Liver (tissue), 9 donors: ENCODE measurements around the gene SYNJ2. TPM values are rescaled to one million over a fixed set of nuclear protein-coding genes. Genes with fewer than 3 reads are reported as not detected.

Experiments
- DNase-seq: peaks from one replicate; pipeline ENCODE4 v3.0.0-alpha.2; 2017; ENCODE audit warnings: low spot score
- H3K27ac ChIP-seq, 2 donors: one replicate each; pipeline ENCODE4 v1.7.0; 2013; ENCODE audit warnings: inconsistent platforms in 2 of 2, low read length in 2 of 2, control low read depth in 1 of 2, low read depth in 1 of 2, mild to moderate bottlenecking in 1 of 2
- H3K27me3 ChIP-seq, 4 donors: one replicate each; pipeline versions ENCODE4 v1.6.1 to v1.7.0; 2013; ENCODE audit warnings: low read length in 3 of 4, inconsistent platforms in 1 of 4, mild to moderate bottlenecking in 1 of 4, moderate library complexity in 1 of 4; ENCODE audit not compliant: control insufficient read depth in 4 of 4, insufficient read depth in 4 of 4
- H3K36me3 ChIP-seq, 4 donors: one replicate each; pipeline versions ENCODE4 v1.6.1 to v1.7.0; 2013; ENCODE audit warnings: low read length in 3 of 4, mild to moderate bottlenecking in 3 of 4, low read depth in 1 of 4, moderate library complexity in 1 of 4; ENCODE audit not compliant: control insufficient read depth in 4 of 4, insufficient read depth in 3 of 4
- H3K4me1 ChIP-seq, 4 donors: one replicate each; pipeline versions ENCODE4 v1.6.1 to v1.7.0; 2013; ENCODE audit warnings: low read length in 3 of 4, mild to moderate bottlenecking in 3 of 4, moderate library complexity in 1 of 4; ENCODE audit not compliant: control insufficient read depth in 4 of 4, insufficient read depth in 4 of 4
- H3K4me3 ChIP-seq, 3 donors: one replicate each; pipeline versions ENCODE4 v1.6.1 to v1.7.0; 2013; ENCODE audit warnings: low read length in 3 of 3, control low read depth in 1 of 3, low read depth in 1 of 3, mild to moderate bottlenecking in 1 of 3
- H3K9ac ChIP-seq, 2 donors: one replicate each; pipeline ENCODE4 v1.7.0; 2013; ENCODE audit warnings: low read length in 2 of 2, mild to moderate bottlenecking in 2 of 2, moderate library complexity in 2 of 2, control low read depth in 1 of 2, low read depth in 1 of 2
- H3K9me3 ChIP-seq, 4 donors: one replicate each; pipeline versions ENCODE4 v1.6.1 to v1.7.0; 2013; ENCODE audit warnings: low read length in 3 of 4; ENCODE audit not compliant: control insufficient read depth in 4 of 4
- EGR1 ChIP-seq, 2 donors: IDR thresholded peaks; 2 replicates each; pipeline ENCODE4 v1.6.1; 2016 to 2018; ENCODE audit warnings: antibody characterized with exemption in 2 of 2, low read depth in 2 of 2
- FOXA1 ChIP-seq: IDR thresholded peaks from 2 replicates; pipeline ENCODE4 v1.6.1; 2016; ENCODE audit warnings: antibody characterized with exemption
- FOXA2 ChIP-seq: IDR thresholded peaks from 2 replicates; pipeline ENCODE4 v1.6.1; 2016; ENCODE audit warnings: antibody characterized with exemption
- GABPA ChIP-seq, 2 donors: IDR thresholded peaks in 1 of 2; conservative IDR thresholded peaks in 1 of 2; 2 replicates each; pipeline ENCODE4 v1.6.1; 2016; ENCODE audit warnings: antibody characterized with exemption in 2 of 2, mild to moderate bottlenecking in 1 of 2, moderate library complexity in 1 of 2
- HNF4G ChIP-seq: IDR thresholded peaks from 2 replicates; pipeline ENCODE4 v1.6.1; 2016; ENCODE audit warnings: antibody characterized with exemption
- JUND ChIP-seq, 2 donors: IDR thresholded peaks; 2 replicates each; pipeline ENCODE4 v1.6.1; 2016; ENCODE audit warnings: antibody characterized with exemption in 2 of 2
- NR2F2 ChIP-seq: IDR thresholded peaks from 2 replicates; pipeline ENCODE4 v1.6.1; 2016; ENCODE audit warnings: antibody characterized with exemption
- RAD21 ChIP-seq, 2 donors: IDR thresholded peaks; 2 replicates each; pipeline ENCODE4 v1.6.1; 2016; ENCODE audit warnings: antibody characterized with exemption in 2 of 2, mild to moderate bottlenecking in 2 of 2
- RXRA ChIP-seq, 2 donors: IDR thresholded peaks; 2 replicates each; pipeline ENCODE4 v1.6.1; 2017 to 2018; ENCODE audit warnings: antibody characterized with exemption in 2 of 2, mild to moderate bottlenecking in 1 of 2
- SP1 ChIP-seq: IDR thresholded peaks from 2 replicates; pipeline ENCODE4 v1.6.1; 2018; ENCODE audit warnings: antibody characterized with exemption, mild to moderate bottlenecking
- YY1 ChIP-seq: IDR thresholded peaks from 2 replicates; pipeline ENCODE4 v1.6.1; 2016; ENCODE audit warnings: antibody characterized with exemption, mild to moderate bottlenecking
- WGBS: extraction: QIAGEN DNeasy Blood & Tissue Kit; methylation state at CpG from one replicate; pipeline ENCODE4 v1.1.7; 2013; 5-methylcytosine and 5-hydroxymethylcytosine counted together
- polyA plus RNA-seq, 2 donors: library from polyadenylated mRNA; stranded (reverse) in 1 of 2; unstranded in 1 of 2; fragments of 200-250 nt in 1 of 2; fragments of >200 nt in 1 of 2; fragmentation: Nextera tagmentation in 1 of 2; extraction: Ambion mirVana in 1 of 2; gene quantifications; one replicate each; pipeline versions ENCODE4 v1.2.1 to v1.2.3, GENCODE V29; 2013 to 2015
- total RNA-seq, 2 donors: library from RNA; depleted of rRNA; stranded (reverse); fragments of >200 nt; gene quantifications; one replicate each; pipeline ENCODE4 v1.2.3, GENCODE V29; 2014
- TF ChIP-seq, protein P1 (sequence below): IDR thresholded peaks from 2 replicates; pipeline ENCODE4 v1.6.1; 2016; ENCODE audit warnings: antibody characterized with exemption
- TF ChIP-seq, protein P2 (sequence below): fragments of 150-350 bp; IDR thresholded peaks from 2 replicates; pipeline ENCODE4 v1.5.1; 2017; ENCODE audit warnings: improper control_type of control experiment, low read depth, low read length; ENCODE audit not compliant: missing input control
- TF ChIP-seq, protein P3 (sequence below): IDR thresholded peaks from 2 replicates; pipeline ENCODE4 v1.6.1; 2016; ENCODE audit warnings: antibody characterized with exemption, mild to moderate bottlenecking
- TF ChIP-seq, protein P4 (sequence below): IDR thresholded peaks from 2 replicates; pipeline ENCODE4 v1.6.1; 2016; ENCODE audit warnings: antibody characterized with exemption
- donor health status: healthy.
- donor health status: healthy.
- donor health status: healthy.
- donor health status: healthy.
- donor health status: healthy.

Gene SYNJ2
- total and polyA plus RNA-seq, 4 donors: 2.4 to 8.9 (median 3.2) TPM

DNA sequence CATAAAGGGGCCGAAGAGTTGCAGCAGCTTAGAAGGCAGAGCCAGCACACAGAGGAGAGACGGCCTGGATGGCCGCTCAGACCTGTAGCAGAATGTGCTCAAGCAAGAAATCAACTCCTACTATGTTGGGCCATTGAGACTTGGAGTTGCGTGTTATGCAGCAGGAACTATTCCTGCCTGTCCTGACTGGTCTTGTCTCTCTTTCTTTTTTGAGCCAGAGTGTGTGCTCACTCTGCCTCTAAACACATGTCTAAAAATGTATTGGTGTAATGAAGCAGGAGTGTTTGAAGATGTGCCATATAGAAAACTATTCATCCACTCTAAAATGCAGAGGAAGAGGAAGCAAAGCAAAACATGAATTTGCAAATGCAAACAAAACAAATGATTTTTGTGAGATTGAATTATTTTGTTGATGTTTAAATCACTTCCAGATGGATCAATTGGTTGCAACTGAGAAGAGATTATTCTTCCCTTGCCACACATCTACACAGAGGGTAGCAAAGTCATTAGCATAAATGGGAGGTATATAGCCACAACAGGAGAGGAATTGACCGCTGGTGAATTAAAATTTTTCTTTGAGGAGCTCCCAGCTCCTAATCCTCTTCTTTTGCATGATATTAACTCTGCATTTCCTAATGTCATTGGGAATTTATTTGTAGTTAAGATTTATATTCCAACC, 20.4 kb upstream of the SYNJ2 start:
- no peak overlapping the region for H3K27ac ChIP-seq
- DNase-seq: no peak
- H3K9ac ChIP-seq: no peak overlapping the region
- H3K36me3 ChIP-seq: no peaks in the 10 kb centered on the region
- H3K9me3 ChIP-seq: peaks cover 2 to 8% (median 4%) of the 10 kb centered on the region in 4 donors
- 95% methylated on average over 5 of the region's 5 CpGs for WGBS
- TF ChIP-seq NR2F2 (no peak), RXRA (IDR thresholded peaks at IDR 0.05) (no peak), FOXA2 (no peak), GABPA (IDR thresholded peaks at IDR 0.05 in 1 of 2, conservative IDR thresholded peaks at IDR 0.05 in 1 of 2) (no peak), SP1 (no peak), YY1 (no peak), FOXA1 (no peak), JUND (IDR thresholded peaks at IDR 0.05) (no peak), EGR1 (IDR thresholded peaks at IDR 0.05; ENCODE audit: low read depth in 2 of 2) (no peak), HNF4G (no peak), RAD21 (IDR thresholded peaks at IDR 0.05) (no peak)
- TF ChIP-seq, protein P1, sequence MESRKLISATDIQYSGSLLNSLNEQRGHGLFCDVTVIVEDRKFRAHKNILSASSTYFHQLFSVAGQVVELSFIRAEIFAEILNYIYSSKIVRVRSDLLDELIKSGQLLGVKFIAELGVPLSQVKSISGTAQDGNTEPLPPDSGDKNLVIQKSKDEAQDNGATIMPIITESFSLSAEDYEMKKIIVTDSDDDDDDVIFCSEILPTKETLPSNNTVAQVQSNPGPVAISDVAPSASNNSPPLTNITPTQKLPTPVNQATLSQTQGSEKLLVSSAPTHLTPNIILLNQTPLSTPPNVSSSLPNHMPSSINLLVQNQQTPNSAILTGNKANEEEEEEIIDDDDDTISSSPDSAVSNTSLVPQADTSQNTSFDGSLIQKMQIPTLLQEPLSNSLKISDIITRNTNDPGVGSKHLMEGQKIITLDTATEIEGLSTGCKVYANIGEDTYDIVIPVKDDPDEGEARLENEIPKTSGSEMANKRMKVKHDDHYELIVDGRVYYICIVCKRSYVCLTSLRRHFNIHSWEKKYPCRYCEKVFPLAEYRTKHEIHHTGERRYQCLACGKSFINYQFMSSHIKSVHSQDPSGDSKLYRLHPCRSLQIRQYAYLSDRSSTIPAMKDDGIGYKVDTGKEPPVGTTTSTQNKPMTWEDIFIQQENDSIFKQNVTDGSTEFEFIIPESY: no peak
- TF ChIP-seq, protein P2, sequence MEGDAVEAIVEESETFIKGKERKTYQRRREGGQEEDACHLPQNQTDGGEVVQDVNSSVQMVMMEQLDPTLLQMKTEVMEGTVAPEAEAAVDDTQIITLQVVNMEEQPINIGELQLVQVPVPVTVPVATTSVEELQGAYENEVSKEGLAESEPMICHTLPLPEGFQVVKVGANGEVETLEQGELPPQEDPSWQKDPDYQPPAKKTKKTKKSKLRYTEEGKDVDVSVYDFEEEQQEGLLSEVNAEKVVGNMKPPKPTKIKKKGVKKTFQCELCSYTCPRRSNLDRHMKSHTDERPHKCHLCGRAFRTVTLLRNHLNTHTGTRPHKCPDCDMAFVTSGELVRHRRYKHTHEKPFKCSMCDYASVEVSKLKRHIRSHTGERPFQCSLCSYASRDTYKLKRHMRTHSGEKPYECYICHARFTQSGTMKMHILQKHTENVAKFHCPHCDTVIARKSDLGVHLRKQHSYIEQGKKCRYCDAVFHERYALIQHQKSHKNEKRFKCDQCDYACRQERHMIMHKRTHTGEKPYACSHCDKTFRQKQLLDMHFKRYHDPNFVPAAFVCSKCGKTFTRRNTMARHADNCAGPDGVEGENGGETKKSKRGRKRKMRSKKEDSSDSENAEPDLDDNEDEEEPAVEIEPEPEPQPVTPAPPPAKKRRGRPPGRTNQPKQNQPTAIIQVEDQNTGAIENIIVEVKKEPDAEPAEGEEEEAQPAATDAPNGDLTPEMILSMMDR: no peak
- TF ChIP-seq, protein P3, sequence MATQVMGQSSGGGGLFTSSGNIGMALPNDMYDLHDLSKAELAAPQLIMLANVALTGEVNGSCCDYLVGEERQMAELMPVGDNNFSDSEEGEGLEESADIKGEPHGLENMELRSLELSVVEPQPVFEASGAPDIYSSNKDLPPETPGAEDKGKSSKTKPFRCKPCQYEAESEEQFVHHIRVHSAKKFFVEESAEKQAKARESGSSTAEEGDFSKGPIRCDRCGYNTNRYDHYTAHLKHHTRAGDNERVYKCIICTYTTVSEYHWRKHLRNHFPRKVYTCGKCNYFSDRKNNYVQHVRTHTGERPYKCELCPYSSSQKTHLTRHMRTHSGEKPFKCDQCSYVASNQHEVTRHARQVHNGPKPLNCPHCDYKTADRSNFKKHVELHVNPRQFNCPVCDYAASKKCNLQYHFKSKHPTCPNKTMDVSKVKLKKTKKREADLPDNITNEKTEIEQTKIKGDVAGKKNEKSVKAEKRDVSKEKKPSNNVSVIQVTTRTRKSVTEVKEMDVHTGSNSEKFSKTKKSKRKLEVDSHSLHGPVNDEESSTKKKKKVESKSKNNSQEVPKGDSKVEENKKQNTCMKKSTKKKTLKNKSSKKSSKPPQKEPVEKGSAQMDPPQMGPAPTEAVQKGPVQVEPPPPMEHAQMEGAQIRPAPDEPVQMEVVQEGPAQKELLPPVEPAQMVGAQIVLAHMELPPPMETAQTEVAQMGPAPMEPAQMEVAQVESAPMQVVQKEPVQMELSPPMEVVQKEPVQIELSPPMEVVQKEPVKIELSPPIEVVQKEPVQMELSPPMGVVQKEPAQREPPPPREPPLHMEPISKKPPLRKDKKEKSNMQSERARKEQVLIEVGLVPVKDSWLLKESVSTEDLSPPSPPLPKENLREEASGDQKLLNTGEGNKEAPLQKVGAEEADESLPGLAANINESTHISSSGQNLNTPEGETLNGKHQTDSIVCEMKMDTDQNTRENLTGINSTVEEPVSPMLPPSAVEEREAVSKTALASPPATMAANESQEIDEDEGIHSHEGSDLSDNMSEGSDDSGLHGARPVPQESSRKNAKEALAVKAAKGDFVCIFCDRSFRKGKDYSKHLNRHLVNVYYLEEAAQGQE: no peak
- TF ChIP-seq, protein P4, sequence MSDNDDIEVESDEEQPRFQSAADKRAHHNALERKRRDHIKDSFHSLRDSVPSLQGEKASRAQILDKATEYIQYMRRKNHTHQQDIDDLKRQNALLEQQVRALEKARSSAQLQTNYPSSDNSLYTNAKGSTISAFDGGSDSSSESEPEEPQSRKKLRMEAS: no peak
- H3K4me1 ChIP-seq: no peaks in the 10 kb centered on the region
- no peaks in the 10 kb centered on the region for H3K27me3 ChIP-seq
- H3K4me3 ChIP-seq: no peak overlapping the region
